Hepatocyte (in vitro differentiated cells): ENCODE results near the gene UBE2I. TPM values are rescaled to one million over a fixed set of nuclear protein-coding genes. Genes with fewer than 3 reads are reported as not detected.

Source experiments
- DNase-seq: peaks from one replicate; pipeline ENCODE4 v3.0.0-alpha.2; 2016; ENCODE audit warnings: low spot score
- H2AFZ ChIP-seq: fragments of 200-600 bp; sonication (generic); 2 replicates; pipeline ENCODE4 v1.6.0; 2016; ENCODE audit warnings: antibody characterized with exemption, mild to moderate bottlenecking
- H3K27ac ChIP-seq: fragments of 200-600 bp; sonication (generic); 2 replicates; pipeline ENCODE4 v1.5.1; 2016; ENCODE audit warnings: mild to moderate bottlenecking
- H3K27me3 ChIP-seq: fragments of 200-600 bp; sonication (generic); 2 replicates; pipeline ENCODE4 v1.6.1; 2016
- H3K36me3 ChIP-seq: fragments of 200-600 bp; sonication (generic); replicated peaks from 2 replicates; pipeline ENCODE4 v1.5.1; 2016; ENCODE audit warnings: low read depth; ENCODE audit not compliant: insufficient read depth
- H3K4me1 ChIP-seq: fragments of 200-600 bp; sonication (generic); 2 replicates; pipeline ENCODE4 v1.5.1; 2016; ENCODE audit warnings: mild to moderate bottlenecking, moderate library complexity; ENCODE audit not compliant: insufficient read depth
- H3K4me2 ChIP-seq: fragments of 200-600 bp; sonication (generic); 2 replicates; pipeline ENCODE4 v1.6.0; 2016
- H3K4me3 ChIP-seq: fragments of 200-600 bp; sonication (generic); 2 replicates; pipeline ENCODE4 v1.5.1; 2016; ENCODE audit warnings: mild to moderate bottlenecking
- H3K79me2 ChIP-seq: fragments of 200-600 bp; sonication (generic); 2 replicates; pipeline ENCODE4 v1.6.0; 2017; ENCODE audit warnings: mild to moderate bottlenecking
- H3K9me2 ChIP-seq: fragments of 200-600 bp; sonication (generic); replicated peaks from 2 replicates; pipeline ENCODE4 v1.6.0; 2017; ENCODE audit warnings: mild to moderate bottlenecking; ENCODE audit not compliant: insufficient read depth
- H3K9me3 ChIP-seq: fragments of 200-600 bp; sonication (generic); 2 replicates; pipeline ENCODE4 v1.5.1; 2016; ENCODE audit warnings: low read depth, mild to moderate bottlenecking
- H4K20me1 ChIP-seq: fragments of 200-600 bp; sonication (generic); 2 replicates; pipeline ENCODE4 v1.6.0; 2016; ENCODE audit warnings: mild to moderate bottlenecking; ENCODE audit not compliant: insufficient read depth, poor library complexity, severe bottlenecking
- CTCF ChIP-seq: fragments of 200-600 bp; sonication (generic); IDR thresholded peaks from 2 replicates; pipeline ENCODE4 v1.5.1; 2016; ENCODE audit warnings: antibody characterized with exemption, mild to moderate bottlenecking; ENCODE audit not compliant: poor library complexity
- EZH2 ChIP-seq: fragments of 200-600 bp; sonication (generic); IDR thresholded peaks from 2 replicates; pipeline ENCODE4 v1.6.1; 2016; ENCODE audit warnings: antibody characterized with exemption, mild to moderate bottlenecking, borderline replicate concordance
- EZH2phosphoT487 ChIP-seq: fragments of 200-600 bp; sonication (generic); IDR thresholded peaks from one replicate; pipeline ENCODE4 v1.6.1; 2018; ENCODE audit warnings: antibody characterized with exemption, mild to moderate bottlenecking, low read depth, moderate library complexity; ENCODE audit not compliant: unreplicated experiment, severe bottlenecking
- WGBS: methylation state at CpG from one replicate; pipeline ENCODE4 v1.1.6; 2016; ENCODE audit warnings: low lambda C conversion rate; ENCODE audit errors: missing lambda C conversion rate; 5-methylcytosine and 5-hydroxymethylcytosine counted together
- polyA plus RNA-seq: library from polyadenylated mRNA; unstranded; fragments of >200 nt; fragmentation: Nextera tagmentation; extraction: Ambion mirVana; gene quantifications from 2 replicates; pipeline ENCODE4 v1.2.1, GENCODE V29; 2016
- total RNA-seq: library from RNA; depleted of rRNA; stranded (reverse); fragments of >200 nt; gene quantifications from 2 replicates; pipeline ENCODE4 v1.2.3, GENCODE V29; 2014

The UBE2I gene
- total and polyA plus RNA-seq, 2 experiments from 2014 or later, result 76.0 to 150 TPM

DNA sequence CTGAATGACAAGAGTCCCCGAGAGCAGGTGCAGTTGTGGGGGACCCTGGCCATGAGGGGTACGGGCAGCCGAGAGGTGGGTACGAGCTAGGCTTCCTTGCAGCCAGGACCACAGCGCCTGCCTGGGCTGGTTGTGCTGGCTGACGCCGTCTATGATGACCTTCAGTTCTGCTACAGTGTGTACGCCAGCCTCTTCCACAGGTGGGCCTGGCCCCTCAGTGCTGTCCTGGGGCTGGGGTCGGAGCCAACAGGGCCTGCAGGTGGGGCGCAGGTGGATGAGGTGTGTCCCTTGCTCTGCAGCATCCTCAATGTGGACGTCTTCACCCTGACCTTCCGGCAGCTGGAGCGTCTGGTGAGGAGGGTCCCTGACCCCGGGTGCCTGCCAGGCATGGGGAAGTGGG lies 35.1 kb downstream of the UBE2I start:
- no peaks in the 10 kb centered on the region for H3K36me3 ChIP-seq
- H3K4me3 ChIP-seq, result no peak overlapping the region

DNA sequence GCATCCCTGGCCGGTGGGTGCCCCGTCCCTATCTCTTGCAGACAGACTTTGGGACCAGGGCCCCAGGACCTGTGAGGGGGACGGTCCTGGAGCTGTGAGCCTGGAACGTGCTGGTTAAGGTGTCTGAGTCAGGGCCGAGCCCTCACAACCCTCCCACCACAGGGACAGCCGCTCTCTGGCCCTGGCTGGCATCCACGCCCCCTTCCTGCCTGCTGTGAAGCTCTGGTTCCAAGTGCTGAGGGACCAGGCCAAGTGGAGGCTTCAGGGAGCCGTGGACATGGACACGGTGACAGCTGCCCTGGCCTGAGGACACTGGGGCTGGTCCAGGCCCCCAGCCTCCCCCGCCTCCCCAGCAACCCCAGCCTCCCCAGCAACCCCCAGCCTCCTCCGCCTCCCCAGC lies 35.7 kb downstream of the UBE2I start:
- Histone ChIP-seq H3K9me3 (no peaks in the 10 kb centered on the region), H3K79me2 (no peaks in the 10 kb centered on the region), H3K4me2 (no peak overlapping the region), H3K27ac (no peak overlapping the region), H3K27me3 (no peaks in the 10 kb centered on the region), H4K20me1 (no peaks in the 10 kb centered on the region), H3K4me1 (no peaks in the 10 kb centered on the region), H3K4me3 (no peak overlapping the region), H2AFZ (no peak overlapping the region), H3K36me3 (no peaks in the 10 kb centered on the region), H3K9me2 (no peaks in the 10 kb centered on the region)
- DNase-seq, result no peak
- WGBS, result 81% methylated on average over 10 of the region's 11 CpGs
- no peak for TF ChIP-seq CTCF
- TF ChIP-seq EZH2, result no peak
- no peak for TF ChIP-seq EZH2phosphoT487

More for the DNA sequence above, 35.1 kb downstream of the UBE2I start:
- Histone ChIP-seq H3K27me3 (no peaks in the 10 kb centered on the region), H3K27ac (no peak overlapping the region), H2AFZ (no peak overlapping the region), H3K4me2 (no peak overlapping the region), H3K79me2 (no peaks in the 10 kb centered on the region), H3K9me2 (no peaks in the 10 kb centered on the region), H4K20me1 (no peaks in the 10 kb centered on the region), H3K4me1 (no peaks in the 10 kb centered on the region), H3K9me3 (no peaks in the 10 kb centered on the region)
- TF ChIP-seq EZH2, result no peak
- no peak for TF ChIP-seq CTCF
- TF ChIP-seq EZH2phosphoT487, result no peak
- no peak for DNase-seq
- WGBS, result 92% methylated on average over 13 of the region's 14 CpGs

- no peaks in the 10 kb centered on the region for H4K20me1 ChIP-seq
- no peak overlapping the region for H3K4me2 ChIP-seq
- no peak overlapping the region for H3K4me3 ChIP-seq
- no peak overlapping the region for H3K27ac ChIP-seq
- 83% methylated on average over 18 of the region's 31 CpGs for WGBS
- TF ChIP-seq CTCF (no peak), EZH2 (no peak), EZH2phosphoT487 (no peak)
- H3K9me2 ChIP-seq, result no peaks in the 10 kb centered on the region
- H3K36me3 ChIP-seq, result no peaks in the 10 kb centered on the region
- no peaks in the 10 kb centered on the region for H3K27me3 ChIP-seq
- no peak for DNase-seq
- no peak overlapping the region for H2AFZ ChIP-seq
- H3K79me2 ChIP-seq, result peaks cover 6% of the 10 kb centered on the region
- no peaks in the 10 kb centered on the region for H3K9me3 ChIP-seq
- no peaks in the 10 kb centered on the region for H3K4me1 ChIP-seq
Measured at GRCh38 chr16:1345651-1346421, 36.4 kb downstream of the UBE2I start.
